Osteoblast (primary cell): Measurements from ENCODE around the gene PDCD7. TPM values are rescaled to one million over a fixed set of nuclear protein-coding genes. Genes with fewer than 3 reads are reported as not detected.
A peak's percentile ranks its signal among the peaks of the same experiment; 100 is the strongest.

Source experiments
- DNase-seq: peaks from one replicate; pipeline ENCODE4 v3.0.0; 2011; ENCODE audit warnings: low spot score, mixed read lengths; ENCODE audit not compliant: insufficient read length; ENCODE audit errors: missing footprints
- H2AFZ ChIP-seq: 2 replicates; pipeline ENCODE4 v1.6.0; 2011; ENCODE audit warnings: mild to moderate bottlenecking, low read length
- H3K27ac ChIP-seq: 2 replicates; pipeline ENCODE4 v1.5.1; 2011; ENCODE audit warnings: mild to moderate bottlenecking, low read depth, low read length, moderate library complexity
- H3K27me3 ChIP-seq: 2 replicates; pipeline ENCODE4 v1.6.0; 2012; ENCODE audit warnings: mild to moderate bottlenecking, control low read depth, inconsistent platforms, low read length, moderate library complexity; ENCODE audit not compliant: insufficient read depth
- H3K36me3 ChIP-seq: 2 replicates; pipeline ENCODE4 v1.5.1; 2011; ENCODE audit warnings: mild to moderate bottlenecking, low read length, control low read depth, moderate library complexity; ENCODE audit not compliant: insufficient read depth
- H3K4me1 ChIP-seq: 2 replicates; pipeline ENCODE4 v1.5.1; 2011; ENCODE audit warnings: mild to moderate bottlenecking, low read length, control low read depth, moderate library complexity; ENCODE audit not compliant: insufficient read depth
- H3K4me2 ChIP-seq: 2 replicates; pipeline ENCODE4 v1.6.0; 2011; ENCODE audit warnings: mild to moderate bottlenecking, low read length; ENCODE audit not compliant: insufficient read depth
- H3K4me3 ChIP-seq: fragments of 200-600 bp; sonication (generic); 3 replicates; pipeline ENCODE4 v1.5.1; 2012; ENCODE audit warnings: mild to moderate bottlenecking, low read length, inconsistent platforms; ENCODE audit not compliant: insufficient read depth
- H3K79me2 ChIP-seq: 2 replicates; pipeline ENCODE4 v1.6.0; 2012; ENCODE audit warnings: mild to moderate bottlenecking, low read length, control low read depth, inconsistent platforms; ENCODE audit not compliant: insufficient read depth
- H3K9me3 ChIP-seq: 2 replicates; pipeline ENCODE4 v1.5.1; 2011; ENCODE audit warnings: low read depth, low read length, control low read depth
- H4K20me1 ChIP-seq: 2 replicates; pipeline ENCODE4 v1.6.0; 2012; ENCODE audit warnings: mild to moderate bottlenecking, low read length, control low read depth; ENCODE audit not compliant: insufficient read depth
- total RNA-seq: library from RNA; depleted of rRNA; stranded (reverse); fragments of >200 nt; gene quantifications from 2 replicates; pipeline ENCODE4 v1.2.3, GENCODE V29; 2012
- TF ChIP-seq, protein P1 (sequence below): IDR thresholded peaks from 2 replicates; pipeline ENCODE4 v1.5.1; 2011; ENCODE audit warnings: mild to moderate bottlenecking, low read depth, low read length, moderate library complexity; ENCODE audit errors: extremely low read depth

The PDCD7 gene
- total RNA-seq, 1 donor, result 19.5 TPM

DNA sequence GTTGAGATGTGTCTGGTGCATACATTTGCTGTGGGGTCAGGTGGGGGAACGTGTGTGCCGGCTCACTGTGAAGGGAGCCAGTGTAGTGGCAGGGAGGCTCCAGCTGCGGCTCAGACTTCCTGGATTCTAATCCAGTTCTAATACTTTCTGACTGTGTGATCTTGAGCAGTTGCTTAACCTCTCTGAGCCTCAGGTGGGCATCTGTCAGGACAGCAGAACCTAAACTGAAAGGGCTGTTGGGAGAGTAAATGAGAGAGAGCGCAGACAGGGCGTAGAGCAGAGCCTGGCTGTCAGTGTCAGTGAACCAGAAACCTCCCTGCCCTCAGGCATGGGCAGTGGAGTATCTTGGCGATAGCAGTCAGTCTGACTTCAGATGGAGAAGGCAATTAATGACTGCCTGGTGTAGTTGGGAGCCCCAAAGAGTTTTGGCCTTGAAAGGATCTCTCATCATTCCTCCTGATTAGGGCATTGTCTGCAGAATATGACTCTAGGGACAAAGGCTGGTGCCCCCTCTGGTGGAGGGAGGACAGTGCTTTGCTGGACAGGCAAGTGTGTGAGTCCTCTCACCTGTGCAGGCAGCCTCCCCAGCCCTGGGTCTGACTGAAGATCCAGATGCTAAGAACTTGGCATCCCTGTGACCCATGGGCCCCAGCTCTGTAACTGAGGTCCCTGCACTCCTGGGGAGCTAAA, 47.5 kb downstream of the PDCD7 start:
- Histone ChIP-seq H3K4me2 (no peak overlapping the region), H3K4me3 (no peak overlapping the region), H3K4me1 (no peaks in the 10 kb centered on the region), H3K36me3 (no peaks in the 10 kb centered on the region), H2AFZ (no peak overlapping the region), H4K20me1 (no peaks in the 10 kb centered on the region), H3K9me3 (no peaks in the 10 kb centered on the region), H3K27me3 (peaks cover 35% of the 10 kb centered on the region), H3K79me2 (no peaks in the 10 kb centered on the region), H3K27ac (no peak overlapping the region)
- TF ChIP-seq, protein P1, sequence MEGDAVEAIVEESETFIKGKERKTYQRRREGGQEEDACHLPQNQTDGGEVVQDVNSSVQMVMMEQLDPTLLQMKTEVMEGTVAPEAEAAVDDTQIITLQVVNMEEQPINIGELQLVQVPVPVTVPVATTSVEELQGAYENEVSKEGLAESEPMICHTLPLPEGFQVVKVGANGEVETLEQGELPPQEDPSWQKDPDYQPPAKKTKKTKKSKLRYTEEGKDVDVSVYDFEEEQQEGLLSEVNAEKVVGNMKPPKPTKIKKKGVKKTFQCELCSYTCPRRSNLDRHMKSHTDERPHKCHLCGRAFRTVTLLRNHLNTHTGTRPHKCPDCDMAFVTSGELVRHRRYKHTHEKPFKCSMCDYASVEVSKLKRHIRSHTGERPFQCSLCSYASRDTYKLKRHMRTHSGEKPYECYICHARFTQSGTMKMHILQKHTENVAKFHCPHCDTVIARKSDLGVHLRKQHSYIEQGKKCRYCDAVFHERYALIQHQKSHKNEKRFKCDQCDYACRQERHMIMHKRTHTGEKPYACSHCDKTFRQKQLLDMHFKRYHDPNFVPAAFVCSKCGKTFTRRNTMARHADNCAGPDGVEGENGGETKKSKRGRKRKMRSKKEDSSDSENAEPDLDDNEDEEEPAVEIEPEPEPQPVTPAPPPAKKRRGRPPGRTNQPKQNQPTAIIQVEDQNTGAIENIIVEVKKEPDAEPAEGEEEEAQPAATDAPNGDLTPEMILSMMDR, result peak; percentile 49
- DNase-seq, result peak; percentile 84

GRCh38 chr15:65085207-65085753, 48.3 kb downstream of the PDCD7 start:
- TF ChIP-seq, protein P1, result no peak
- no peaks in the 10 kb centered on the region for H3K79me2 ChIP-seq
- no peak overlapping the region for H3K4me3 ChIP-seq
- H2AFZ ChIP-seq, result no peak overlapping the region
- no peaks in the 10 kb centered on the region for H3K36me3 ChIP-seq
- no peaks in the 10 kb centered on the region for H3K4me1 ChIP-seq
- no peaks in the 10 kb centered on the region for H4K20me1 ChIP-seq
- H3K9me3 ChIP-seq, result no peaks in the 10 kb centered on the region
- no peak overlapping the region for H3K27ac ChIP-seq
- H3K4me2 ChIP-seq, result no peak overlapping the region
- peaks cover 38% of the 10 kb centered on the region for H3K27me3 ChIP-seq
- peak; percentile 25 for DNase-seq

DNA sequence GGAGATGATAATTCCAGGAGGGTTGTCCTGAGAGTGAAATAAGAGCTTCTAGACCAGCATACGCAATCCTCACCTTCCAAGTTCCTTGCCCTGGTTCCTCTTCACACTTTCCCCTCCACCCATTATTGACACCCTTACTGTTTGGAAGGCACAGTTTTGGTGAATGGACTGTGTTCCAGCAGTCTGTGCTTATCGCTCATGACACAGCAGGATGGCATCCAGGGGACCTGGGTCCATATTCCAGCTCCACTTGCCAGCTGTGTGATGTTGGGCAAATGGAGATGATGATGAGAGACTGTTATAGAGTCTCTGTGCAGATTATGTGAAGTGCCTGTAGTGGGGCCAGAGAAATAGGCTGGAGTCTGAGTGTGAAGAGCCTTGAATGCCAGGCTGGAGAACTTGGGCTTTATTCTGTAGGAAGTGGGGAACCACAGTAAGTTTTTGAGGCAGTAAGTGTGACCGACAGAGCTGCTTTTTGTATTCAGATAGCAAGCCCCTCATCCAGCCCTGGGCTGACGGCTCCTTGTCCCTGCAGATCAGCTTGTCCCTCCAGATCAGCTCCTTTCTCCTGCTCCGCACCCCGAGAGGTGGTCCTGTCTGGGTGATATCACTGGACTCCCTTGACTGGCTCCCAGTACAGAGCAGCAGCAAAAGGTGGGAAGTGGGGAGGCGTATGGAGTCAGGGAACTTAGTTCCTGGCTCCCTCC, 49.0 kb downstream of the PDCD7 start:
- peak; percentile 62 for DNase-seq
- H3K9me3 ChIP-seq, result no peaks in the 10 kb centered on the region
- H3K4me3 ChIP-seq, result no peak overlapping the region
- H2AFZ ChIP-seq, result no peak overlapping the region
- TF ChIP-seq, protein P1, result no peak
- H3K4me1 ChIP-seq, result no peaks in the 10 kb centered on the region
- no peak overlapping the region for H3K4me2 ChIP-seq
- no peaks in the 10 kb centered on the region for H3K36me3 ChIP-seq
- H3K27me3 ChIP-seq, result peaks cover 38% of the 10 kb centered on the region
- H3K79me2 ChIP-seq, result no peaks in the 10 kb centered on the region
- no peaks in the 10 kb centered on the region for H4K20me1 ChIP-seq
- no peak overlapping the region for H3K27ac ChIP-seq

DNA sequence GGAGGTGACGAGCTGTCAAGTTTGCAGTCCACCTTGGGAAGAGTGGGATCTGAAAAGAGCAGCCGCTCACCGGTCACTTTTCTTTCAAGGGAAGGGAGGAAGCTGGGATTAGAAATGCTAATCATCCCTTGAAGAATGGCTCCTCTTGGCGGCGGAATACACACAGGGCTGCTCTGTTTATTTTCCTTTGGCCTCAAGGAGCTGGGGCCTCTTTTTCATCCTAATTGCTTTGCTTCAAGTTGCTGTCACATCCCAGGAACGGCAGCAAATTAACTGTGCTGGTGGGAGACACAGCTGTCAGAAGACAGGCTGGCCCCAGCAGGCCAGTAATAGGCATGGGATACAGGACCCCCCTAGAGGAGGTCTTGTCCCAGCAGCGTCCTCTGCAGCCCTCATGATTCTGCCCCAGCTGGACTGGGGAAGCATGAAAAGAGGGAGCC, 50.3 kb downstream of the PDCD7 start:
- H4K20me1 ChIP-seq, result no peaks in the 10 kb centered on the region
- H2AFZ ChIP-seq, result no peak overlapping the region
- peaks cover 38% of the 10 kb centered on the region for H3K27me3 ChIP-seq
- no peaks in the 10 kb centered on the region for H3K79me2 ChIP-seq
- TF ChIP-seq, protein P1, result peak; percentile 47
- H3K27ac ChIP-seq, result no peak overlapping the region
- H3K4me3 ChIP-seq, result no peak overlapping the region
- no peaks in the 10 kb centered on the region for H3K36me3 ChIP-seq
- H3K4me2 ChIP-seq, result no peak overlapping the region
- DNase-seq, result peak; percentile 83
- no peaks in the 10 kb centered on the region for H3K4me1 ChIP-seq
- H3K9me3 ChIP-seq, result no peaks in the 10 kb centered on the region
